Measurements from ENCODE around the gene SLC9A8. TPM values are rescaled to one million over a fixed set of nuclear protein-coding genes. Genes with fewer than 3 reads are reported as not detected.
A peak's percentile ranks its signal among the peaks of the same experiment; 100 is the strongest.

SLC9A8 gene
- total and polyA plus RNA-seq, 7 donors: 6.1 to 19.4 (median 10.6) TPM

GRCh38 chr20:49765846-49766541, 46.6 kb upstream of the SLC9A8 start:
- ATAC-seq: no peak
- intact Hi-C loops (cut with DNase I): loop anchor here in 1 of 2 donors (5.0 kb wide), 1 partner anchor 49 kb away; no protein-coding TSS in a partner anchor

GRCh38 chr20:49766979-49767521, 45.6 kb upstream of the SLC9A8 start:
- intact Hi-C loops (cut with DNase I): loop anchor here in 1 of 2 donors (5.0 kb wide), 1 partner anchor 50 kb away; no protein-coding TSS in a partner anchor
- Histone ChIP-seq H3K4me1 (peaks cover 32% of the 10 kb centered on the region), H3K4me3 (no peak overlapping the region), H3K27me3 (ENCODE audit: insufficient read depth in 3 of 3, low read length in 2 of 3) (no peaks in the 10 kb centered on the region), H3K36me3 (ENCODE audit: insufficient read depth in 1 of 2, low read depth in 1 of 2) (no peaks in the 10 kb centered on the region), H3K27ac (peak overlapping the region; percentile 71), H3K9me3 (no peaks in the 10 kb centered on the region)
- TF ChIP-seq CTCF (IDR thresholded peaks at IDR 0.05): no peak
- peak; percentile 28 to 71 (median 66) for ATAC-seq
- WGBS, 3 donors: 69 to 76% (median 75%) methylated on average over 4 of the region's 4 CpGs
- DNase-seq: no peak

More at GRCh38 chr20:49765846-49766541, 46.6 kb upstream of the SLC9A8 start:
- 96 to 98% (median 96%) methylated on average over 2 of the region's 2 CpGs for WGBS, 3 donors
- no peaks in the 10 kb centered on the region for H3K36me3 ChIP-seq (ENCODE audit: insufficient read depth in 1 of 2, low read depth in 1 of 2)
- H3K4me1 ChIP-seq: peaks cover 28% of the 10 kb centered on the region
- no peak for TF ChIP-seq CTCF (IDR thresholded peaks at IDR 0.05)
- H3K27me3 ChIP-seq (ENCODE audit: insufficient read depth in 3 of 3, low read length in 2 of 3): no peaks in the 10 kb centered on the region
- no peak for DNase-seq
- H3K9me3 ChIP-seq: no peaks in the 10 kb centered on the region
- H3K27ac ChIP-seq: peak overlapping the region; percentile 71
- H3K4me3 ChIP-seq: no peak overlapping the region

GRCh38 chr20:49768204-49769047, 44.2 kb upstream of the SLC9A8 start:
- DNase-seq (peak; percentile 69 to 72), ATAC-seq (peak; percentile 65 to 74 (median 70))
- WGBS, 3 donors: 17 to 21% (median 19%) methylated on average over 8 of the region's 8 CpGs
- Histone ChIP-seq H3K36me3 (ENCODE audit: insufficient read depth in 1 of 2, low read depth in 1 of 2) (no peaks in the 10 kb centered on the region), H3K4me1 (peaks cover 38% of the 10 kb centered on the region), H3K4me3 (no peak overlapping the region), H3K9me3 (no peaks in the 10 kb centered on the region), H3K27me3 (ENCODE audit: insufficient read depth in 3 of 3, low read length in 2 of 3) (no peaks in the 10 kb centered on the region), H3K27ac (peak overlapping the region; percentile 71)
- intact Hi-C loops (cut with DNase I): loop anchor here in 1 of 2 donors (5.0 kb wide), 1 partner anchor 51 kb away; no protein-coding TSS in a partner anchor
- TF ChIP-seq CTCF (IDR thresholded peaks at IDR 0.05): no peak

- peak overlapping the region; percentile 71 for H3K27ac ChIP-seq
- no peaks in the 10 kb centered on the region for H3K36me3 ChIP-seq (ENCODE audit: insufficient read depth in 1 of 2, low read depth in 1 of 2)
- intact Hi-C loops (cut with DNase I): loop anchor here in 1 of 2 donors (5.0 kb wide), 1 partner anchor 52 kb away; no protein-coding TSS in a partner anchor
- ATAC-seq (no peak), DNase-seq (no peak)
- no peak overlapping the region for H3K4me3 ChIP-seq
- WGBS, 3 donors: 94 to 97% (median 94%) methylated on average over 5 of the region's 5 CpGs
- H3K9me3 ChIP-seq: no peaks in the 10 kb centered on the region
- TF ChIP-seq CTCF (IDR thresholded peaks at IDR 0.05): no peak
- no peaks in the 10 kb centered on the region for H3K27me3 ChIP-seq (ENCODE audit: insufficient read depth in 3 of 3, low read length in 2 of 3)
- H3K4me1 ChIP-seq: peaks cover 38% of the 10 kb centered on the region
Measured at GRCh38 chr20:49769048-49769581, 43.5 kb upstream of the SLC9A8 start.
